NT2/D1 (cell line): Measurements from ENCODE around the gene GLOD4.

Source experiments
- SUZ12 ChIP-seq: IDR thresholded peaks from 2 replicates; pipeline ENCODE4 v1.6.1; 2011; ENCODE audit not compliant: insufficient read length, insufficient read depth; ENCODE audit errors: extremely low read depth
- YY1 ChIP-seq: IDR thresholded peaks from 2 replicates; pipeline ENCODE4 v1.6.1; 2011; ENCODE audit not compliant: insufficient read length, insufficient read depth
- ZNF274 ChIP-seq: IDR thresholded peaks from 2 replicates; pipeline ENCODE4 v1.6.1; 2011; ENCODE audit warnings: mild to moderate bottlenecking, low read depth, low read length

DNA sequence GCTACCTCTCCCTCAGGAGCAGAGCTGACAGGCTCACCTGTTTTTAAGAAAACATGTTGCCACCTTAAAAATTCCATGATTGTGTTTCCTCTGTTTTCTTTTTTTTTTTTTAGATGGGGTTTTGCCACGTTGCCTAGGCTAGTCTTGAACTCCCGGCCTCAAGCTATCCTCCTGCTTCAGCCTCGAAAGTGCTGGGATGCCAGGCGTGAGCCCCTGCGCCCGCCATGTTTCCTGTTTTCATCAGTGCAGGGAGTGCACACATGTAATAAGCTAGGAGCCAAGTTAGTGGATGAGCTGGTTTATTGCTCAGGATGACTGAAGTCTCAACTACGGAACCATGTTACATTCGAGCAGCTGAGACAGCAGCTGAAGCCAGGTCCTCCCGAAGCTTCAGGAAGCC lies 13.6 kb upstream of the GLOD4 start:
- no peak for TF ChIP-seq YY1
- no peak for TF ChIP-seq SUZ12
- TF ChIP-seq ZNF274 = no peak
